Measurements from ENCODE around the gene FOXP2.

GRCh38 chr7:114531326-114531725, 116.7 kb downstream of the FOXP2 start:
- TF ChIP-seq EZH2 (IDR thresholded peaks at IDR 0.05; ENCODE audit: borderline replicate concordance, low read depth, low read length, severe bottlenecking) (no peak), CTCF (IDR thresholded peaks at IDR 0.05; ENCODE audit: extremely low read depth in 1 of 2, insufficient read depth in 1 of 2, low read depth in 1 of 2, low read length in 2 of 2) (no peak), POLR2A (IDR thresholded peaks at IDR 0.05; ENCODE audit: low read depth, low read length) (no peak), JUN (IDR thresholded peaks at IDR 0.05; ENCODE audit: borderline replicate concordance, insufficient read depth, insufficient read length, low read depth) (no peak), MAX (IDR thresholded peaks at IDR 0.05; ENCODE audit: insufficient read depth, insufficient read length) (no peak), POLR2AphosphoS5 (IDR thresholded peaks at IDR 0.05; ENCODE audit: insufficient read depth, low read depth, low read length) (no peak)

All from endothelial cell of umbilical vein (primary cell).